Colonic mucosa (tissue), 4 donors: ENCODE data around the gene ARHGEF4. TPM values are rescaled to one million over a fixed set of nuclear protein-coding genes. Genes with fewer than 3 reads are reported as not detected.
"Not testable (repeated sequence)": the region's sequence is repeated elsewhere in the genome, so short reads cannot be mapped to it uniquely, and the experiment has no call there.

Source experiments
- DNase-seq: peaks from one replicate; pipeline ENCODE4 v3.0.0-alpha.2; 2020
- H3K27ac ChIP-seq: fragments of 200-600 bp; one replicate; pipeline ENCODE4 v1.8.0; 2021
- H3K27me3 ChIP-seq: fragments of 200-600 bp; one replicate; pipeline ENCODE4 v1.8.0; 2021
- H3K36me3 ChIP-seq: fragments of 200-600 bp; one replicate; pipeline ENCODE4 v1.8.0; 2021
- H3K4me1 ChIP-seq: fragments of 200-600 bp; one replicate; pipeline ENCODE4 v1.8.0; 2021; ENCODE audit warnings: mild to moderate bottlenecking
- H3K4me3 ChIP-seq: fragments of 200-600 bp; one replicate; pipeline ENCODE4 v1.8.0; 2021
- H3K9ac ChIP-seq, 2 donors: one replicate each; pipeline ENCODE4 v1.7.0; 2013; ENCODE audit warnings: control low read depth in 2 of 2, low read depth in 2 of 2, low read length in 2 of 2
- H3K9me3 ChIP-seq: fragments of 200-600 bp; one replicate; pipeline ENCODE4 v1.8.0; 2021
- intact Hi-C: fragments of 100-400 bp; cut with DNase I; formaldehyde crosslinking; loops from one replicate; pipeline ENCODE4 v1.14.1; 2022
- total RNA-seq, 2 donors: library from RNA; stranded (reverse); fragmentation: NEBNext Ultra II Directional in 1 of 2; extraction: Animal tissue kit (Norgen Biotek cat#: 25700) in 1 of 2; gene quantifications; one replicate each; pipeline ENCODE4 v1.2.1, GENCODE V29; 2021
- TF ChIP-seq, protein P1 (sequence below): fragments of 200-600 bp; IDR thresholded peaks from one replicate; pipeline ENCODE4 v1.8.0; 2022; ENCODE audit warnings: antibody characterized with exemption, mild to moderate bottlenecking
- donor health status: healthy.
- donor health status: DM: no; HTN: no; CAD: no.
- donor health status: DM: no; HTN: no; CAD: no.

The ARHGEF4 gene
- total RNA-seq, 2 donors from 2014 or later, result 1.6 to 2.6 TPM

DNA sequence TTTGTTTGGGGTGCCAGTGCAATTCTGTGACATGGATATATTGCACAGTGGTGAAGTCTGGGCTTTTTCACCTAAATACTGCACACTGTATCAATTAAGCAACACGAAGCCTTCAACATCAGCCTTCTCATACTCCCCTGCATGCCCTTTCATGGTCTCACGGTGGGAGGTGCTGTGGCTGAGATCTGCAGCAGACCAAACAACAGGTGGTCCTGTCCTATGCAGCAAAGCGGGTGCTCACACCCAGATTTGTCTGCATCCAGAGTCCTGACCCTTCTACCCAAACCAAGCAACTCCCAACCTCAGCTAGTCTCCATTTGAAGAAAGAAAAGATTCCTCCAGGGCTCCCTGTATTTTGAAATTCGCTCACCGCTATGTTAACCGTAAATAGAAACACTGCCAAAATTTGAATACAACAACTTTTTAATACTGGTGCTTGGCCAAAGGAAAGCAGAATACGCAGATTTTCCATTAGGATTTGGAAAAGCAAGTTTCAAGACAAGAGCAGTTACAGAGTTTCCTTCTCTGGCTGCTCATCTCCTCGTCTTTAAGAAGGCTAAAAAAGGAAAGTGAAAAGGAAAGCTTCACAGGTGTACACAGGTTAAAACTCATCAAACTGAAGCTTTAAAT is 221.6 kb downstream of the ARHGEF4 start:
- peaks cover 22% of the 10 kb centered on the region for H3K36me3 ChIP-seq
- H3K9me3 ChIP-seq, result no peaks in the 10 kb centered on the region
- intact Hi-C loops, result no loop called here
- H3K27ac ChIP-seq, result no peak overlapping the region
- H3K9ac ChIP-seq, result no peak overlapping the region
- no peak for DNase-seq
- no peak overlapping the region for H3K4me3 ChIP-seq
- no peaks in the 10 kb centered on the region for H3K27me3 ChIP-seq
- TF ChIP-seq, protein P1, sequence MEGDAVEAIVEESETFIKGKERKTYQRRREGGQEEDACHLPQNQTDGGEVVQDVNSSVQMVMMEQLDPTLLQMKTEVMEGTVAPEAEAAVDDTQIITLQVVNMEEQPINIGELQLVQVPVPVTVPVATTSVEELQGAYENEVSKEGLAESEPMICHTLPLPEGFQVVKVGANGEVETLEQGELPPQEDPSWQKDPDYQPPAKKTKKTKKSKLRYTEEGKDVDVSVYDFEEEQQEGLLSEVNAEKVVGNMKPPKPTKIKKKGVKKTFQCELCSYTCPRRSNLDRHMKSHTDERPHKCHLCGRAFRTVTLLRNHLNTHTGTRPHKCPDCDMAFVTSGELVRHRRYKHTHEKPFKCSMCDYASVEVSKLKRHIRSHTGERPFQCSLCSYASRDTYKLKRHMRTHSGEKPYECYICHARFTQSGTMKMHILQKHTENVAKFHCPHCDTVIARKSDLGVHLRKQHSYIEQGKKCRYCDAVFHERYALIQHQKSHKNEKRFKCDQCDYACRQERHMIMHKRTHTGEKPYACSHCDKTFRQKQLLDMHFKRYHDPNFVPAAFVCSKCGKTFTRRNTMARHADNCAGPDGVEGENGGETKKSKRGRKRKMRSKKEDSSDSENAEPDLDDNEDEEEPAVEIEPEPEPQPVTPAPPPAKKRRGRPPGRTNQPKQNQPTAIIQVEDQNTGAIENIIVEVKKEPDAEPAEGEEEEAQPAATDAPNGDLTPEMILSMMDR, result no peak
- no peaks in the 10 kb centered on the region for H3K4me1 ChIP-seq

DNA sequence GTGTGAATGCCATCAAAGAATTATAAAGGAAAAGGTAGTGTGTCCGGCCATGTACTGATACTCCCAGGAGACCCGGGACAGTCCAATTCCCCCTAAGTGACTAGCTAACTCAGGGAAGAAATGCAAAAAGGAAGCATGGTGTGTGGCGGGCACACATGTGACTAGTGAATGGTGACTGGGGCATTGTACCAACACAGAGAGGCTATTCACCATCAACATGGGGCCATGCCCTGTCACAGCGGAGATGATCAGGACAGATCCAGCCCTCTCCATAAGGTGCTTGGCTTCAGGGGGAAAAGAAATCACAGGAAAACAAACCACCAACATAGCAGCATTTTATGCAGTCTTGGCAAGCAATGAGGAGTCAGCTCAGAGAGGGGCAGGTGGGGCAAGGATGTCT is 222.2 kb downstream of the ARHGEF4 start:
- Histone ChIP-seq H3K4me3 (no peak overlapping the region), H3K9me3 (no peaks in the 10 kb centered on the region), H3K27ac (no peak overlapping the region), H3K9ac (no peak overlapping the region), H3K4me1 (no peaks in the 10 kb centered on the region), H3K27me3 (no peaks in the 10 kb centered on the region), H3K36me3 (peaks cover 22% of the 10 kb centered on the region)
- intact Hi-C loops, result no loop called here
- no peak for DNase-seq
- TF ChIP-seq, protein P1, result no peak

DNA sequence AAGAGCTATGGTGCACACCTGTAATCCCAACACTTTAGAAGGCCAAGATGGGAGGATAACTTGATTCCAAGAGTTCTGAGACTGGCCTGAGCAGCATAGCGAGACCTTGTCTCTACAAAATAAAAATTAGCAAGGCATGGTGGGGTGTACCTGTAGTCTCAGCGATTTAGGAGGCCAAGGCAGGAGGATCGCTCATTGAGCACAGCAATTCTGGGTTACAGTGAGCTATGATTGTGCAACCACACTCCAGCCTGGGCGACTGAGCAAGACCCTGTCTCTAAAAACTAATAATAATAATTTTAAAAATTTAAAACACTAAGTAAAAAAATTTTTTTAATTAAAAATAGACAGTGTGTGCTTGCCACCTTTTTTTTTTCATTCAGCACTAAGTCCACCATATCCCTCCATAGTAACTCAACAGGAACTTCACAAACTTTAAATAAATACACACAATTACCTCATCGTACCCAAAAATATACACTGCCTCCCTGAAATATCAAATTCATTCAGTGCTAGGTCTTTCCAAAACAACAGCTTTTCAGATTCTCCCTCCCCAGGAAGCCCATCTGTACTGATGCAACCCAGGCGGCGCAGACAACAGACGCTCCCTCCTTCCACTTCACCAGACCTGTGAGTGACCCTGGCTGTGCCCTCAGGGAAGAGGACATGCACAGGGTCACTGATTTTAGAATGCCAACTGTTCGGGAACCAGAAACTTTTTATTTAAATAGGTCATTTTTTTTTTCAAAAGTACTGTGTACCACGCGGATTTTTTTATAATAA is 227.0 kb downstream of the ARHGEF4 start:
- Histone ChIP-seq H3K27ac (no peak overlapping the region), H3K9ac (no peak overlapping the region), H3K27me3 (no peaks in the 10 kb centered on the region), H3K9me3 (no peaks in the 10 kb centered on the region), H3K4me3 (no peak overlapping the region), H3K4me1 (no peaks in the 10 kb centered on the region), H3K36me3 (no peaks in the 10 kb centered on the region)
- DNase-seq, result no peak
- TF ChIP-seq, protein P1, result no peak
- intact Hi-C loops, result no loop called here

DNA sequence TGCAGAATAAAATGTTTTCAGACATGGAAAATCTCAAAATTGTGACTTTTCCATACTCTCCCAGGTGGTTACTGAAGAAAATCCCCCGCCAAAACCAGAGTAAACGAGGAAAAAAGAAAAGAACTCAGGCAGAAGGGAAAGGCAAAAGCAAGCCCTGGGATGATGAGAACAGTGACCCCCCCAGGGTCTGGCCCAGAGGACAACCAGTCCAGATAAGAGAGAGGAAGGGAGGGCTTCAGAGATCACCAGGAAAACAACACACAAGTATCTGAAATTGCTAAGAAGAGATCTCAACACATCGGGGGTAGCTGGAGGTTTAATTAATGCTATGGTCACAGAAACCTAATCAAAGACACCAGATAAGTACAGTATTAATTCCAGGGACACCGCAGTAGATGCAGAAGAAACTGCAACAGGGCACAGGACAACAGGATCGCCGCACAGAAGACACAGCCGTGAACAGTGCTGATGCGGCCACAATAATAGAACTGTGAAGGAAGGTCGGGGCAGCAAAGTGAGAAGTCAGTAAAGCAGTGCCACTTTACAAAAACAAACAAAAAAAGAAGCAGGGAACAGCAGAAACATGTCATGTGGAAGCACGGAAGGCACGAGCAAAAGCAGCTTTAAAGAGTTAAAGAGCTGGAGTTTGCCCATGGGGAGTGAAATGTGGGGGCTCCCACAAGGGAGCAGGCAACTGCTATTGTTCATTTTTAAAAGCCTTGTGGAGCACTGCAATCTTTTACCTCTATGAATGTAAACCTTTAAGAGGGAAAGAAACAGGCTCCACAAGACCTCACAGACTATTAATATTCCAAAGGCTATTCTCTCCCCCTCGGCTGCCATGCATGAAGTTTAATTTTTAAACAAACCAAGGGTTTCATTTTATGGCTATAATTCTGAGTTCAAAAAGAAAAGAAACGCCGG is 228.1 kb downstream of the ARHGEF4 start:
- DNase-seq, result no peak
- Histone ChIP-seq H3K27me3 (no peaks in the 10 kb centered on the region), H3K4me3 (no peak overlapping the region), H3K9me3 (no peaks in the 10 kb centered on the region), H3K36me3 (no peaks in the 10 kb centered on the region), H3K9ac (no peak overlapping the region), H3K4me1 (no peaks in the 10 kb centered on the region), H3K27ac (no peak overlapping the region)
- intact Hi-C loops, result no loop called here
- TF ChIP-seq, protein P1, result no peak

DNA sequence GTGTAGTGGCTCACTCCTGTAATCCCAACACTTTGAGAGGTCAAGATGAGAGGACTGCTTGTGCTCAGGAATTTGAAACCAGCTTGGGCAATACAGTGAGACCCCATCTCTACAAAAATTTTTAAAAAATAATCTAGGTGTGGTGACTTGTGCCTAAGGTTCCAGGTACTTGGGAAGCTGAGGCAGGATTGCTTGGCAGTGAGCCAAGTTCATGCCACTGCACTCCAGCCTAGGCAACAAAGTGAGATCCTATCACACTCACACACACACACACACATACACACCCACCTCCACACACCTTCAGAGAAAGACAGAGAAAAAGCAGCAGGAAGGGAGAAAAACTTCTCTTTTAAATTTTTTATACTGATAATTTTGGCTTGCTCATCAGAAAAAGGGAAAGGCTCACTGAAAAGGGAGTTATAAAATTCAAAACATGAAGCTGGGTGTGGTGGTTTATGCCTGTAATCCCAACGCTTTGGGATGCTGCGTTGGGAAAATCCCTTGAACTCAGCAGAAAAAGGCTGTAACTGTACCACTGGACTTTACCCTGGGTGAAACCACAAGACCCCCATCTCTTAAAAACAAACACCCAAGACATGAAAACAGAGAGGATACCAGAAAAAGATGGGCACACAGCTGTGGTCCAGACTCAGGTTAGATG is 230.9 kb downstream of the ARHGEF4 start:
- no peaks in the 10 kb centered on the region for H3K9me3 ChIP-seq
- H3K4me3 ChIP-seq, result no peak overlapping the region
- H3K27me3 ChIP-seq, result no peaks in the 10 kb centered on the region
- H3K36me3 ChIP-seq, result no peaks in the 10 kb centered on the region
- TF ChIP-seq, protein P1, result no peak
- intact Hi-C loops, result no loop called here
- no peak overlapping the region for H3K9ac ChIP-seq
- H3K27ac ChIP-seq, result no peak overlapping the region
- no peaks in the 10 kb centered on the region for H3K4me1 ChIP-seq
- DNase-seq, result no peak

DNA sequence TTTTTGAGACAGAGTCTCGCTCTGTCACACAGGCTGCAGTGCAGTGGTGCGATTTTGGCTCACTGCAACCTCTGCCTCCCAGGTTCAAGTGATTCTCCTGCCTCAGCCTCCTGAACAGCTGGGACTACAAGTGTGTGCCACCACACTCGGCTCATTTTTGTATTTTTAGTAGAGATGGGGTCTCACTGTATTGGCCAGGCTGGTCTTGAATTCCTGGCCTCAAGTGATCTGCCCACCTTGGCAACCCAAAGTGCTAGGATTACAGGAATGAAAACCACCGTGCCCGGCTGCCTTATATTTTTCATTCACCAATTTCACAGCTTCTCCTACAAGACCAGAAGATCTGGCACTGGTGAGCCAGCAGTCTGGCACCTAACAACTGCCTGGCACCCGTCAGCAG is 231.5 kb downstream of the ARHGEF4 start:
- H3K9ac ChIP-seq, H3K4me3 ChIP-seq, H3K9me3 ChIP-seq, intact Hi-C loops, DNase-seq, H3K27me3 ChIP-seq, H3K36me3 ChIP-seq, H3K4me1 ChIP-seq, H3K27ac ChIP-seq: not testable (repeated sequence)

DNA sequence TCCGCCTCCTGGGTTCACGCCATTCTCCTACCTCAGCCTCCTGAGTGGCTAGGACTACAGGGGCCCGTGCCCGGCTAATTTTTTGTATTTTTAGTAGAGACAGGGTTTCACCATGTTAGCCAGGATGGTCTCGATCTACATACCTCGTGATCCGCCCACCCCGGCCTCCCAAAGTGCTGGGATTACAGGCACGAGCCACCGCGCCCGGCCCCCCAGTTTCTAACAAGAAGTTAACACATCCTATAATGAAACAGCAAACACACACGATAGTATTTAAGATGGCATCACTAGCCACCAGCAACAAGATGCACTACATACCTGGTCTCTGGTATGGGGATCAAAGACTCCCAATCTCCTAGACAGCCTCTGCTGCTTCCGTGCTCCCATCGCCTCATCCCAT is 238.9 kb downstream of the ARHGEF4 start:
- H3K4me3 ChIP-seq, DNase-seq, H3K9ac ChIP-seq, H3K36me3 ChIP-seq, H3K9me3 ChIP-seq, H3K4me1 ChIP-seq, H3K27ac ChIP-seq, H3K27me3 ChIP-seq, intact Hi-C loops: not testable (repeated sequence)
